PFSK-1 (cell line): ENCODE measurements around the gene ZCCHC24.

Experiments
- FOXP2 ChIP-seq: optimal IDR thresholded peaks from 2 replicates; pipeline ENCODE3; 2011; ENCODE audit warnings: borderline replicate concordance, control low read depth, inconsistent platforms; ENCODE audit not compliant: insufficient read depth; ENCODE audit errors: extremely low read length, extremely low read depth
- POLR2AphosphoS5 ChIP-seq: IDR thresholded peaks from 2 replicates; pipeline ENCODE4 v1.6.1; 2012; ENCODE audit warnings: low read depth, mild to moderate bottlenecking, control low read depth, low read length, moderate library complexity
- TAF1 ChIP-seq: IDR thresholded peaks from 2 replicates; pipeline ENCODE4 v1.6.1; 2012; ENCODE audit warnings: low read length, control low read depth, borderline replicate concordance; ENCODE audit not compliant: insufficient read depth

DNA sequence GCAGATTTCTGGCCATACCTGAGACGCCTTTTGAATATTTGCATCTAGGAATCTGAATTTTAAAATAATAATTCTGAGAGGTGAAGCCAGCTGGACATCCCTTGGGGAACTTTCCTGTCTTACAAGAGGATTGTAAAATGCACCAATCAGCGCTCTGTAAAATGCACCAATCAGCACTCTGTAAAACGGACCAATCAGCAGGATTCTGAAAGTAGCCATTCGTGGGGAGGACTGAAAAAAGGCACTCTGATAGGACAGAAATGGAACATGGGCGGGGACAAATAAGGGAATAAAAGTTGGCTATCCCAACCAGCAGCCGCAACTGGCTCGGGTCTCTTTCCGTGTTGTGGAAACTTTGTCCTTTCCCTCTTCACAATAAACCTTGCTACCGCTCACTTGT, 88.2 kb downstream of the ZCCHC24 start:
- TF ChIP-seq POLR2AphosphoS5, result no peak
- no peak for TF ChIP-seq TAF1
- TF ChIP-seq FOXP2, result no peak
